ENCODE measurements around the gene ADGRL3. TPM values are rescaled to one million over a fixed set of nuclear protein-coding genes. Genes with fewer than 3 reads are reported as not detected.
A peak's percentile ranks its signal among the peaks of the same experiment; 100 is the strongest.

Gene ADGRL3
- total RNA-seq, 2 donors from 2014 or later: 4.0 to 5.2 TPM

DNA sequence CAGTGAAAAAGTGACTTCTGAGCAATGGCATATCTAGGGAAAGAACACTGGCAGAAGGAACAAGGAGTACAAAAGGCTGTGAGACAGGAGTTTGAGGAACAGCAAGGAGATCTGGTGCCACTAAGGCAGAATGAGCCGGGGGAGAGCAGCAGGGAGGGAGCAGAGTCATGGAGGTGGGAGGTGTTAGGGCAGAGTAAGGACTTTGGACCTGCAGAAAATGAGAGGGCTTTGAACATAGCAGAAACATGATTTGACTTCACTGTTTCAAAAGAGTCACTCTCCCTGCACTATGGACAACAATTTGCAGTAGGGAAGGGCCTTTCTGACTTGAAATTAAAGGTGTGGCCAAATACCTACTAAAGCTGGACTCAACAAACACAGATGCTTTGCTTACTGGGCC is 356.2 kb downstream of the ADGRL3 start:
- ATAC-seq (peak; percentile 93), DNase-seq (no peak)
- intact Hi-C loops (cut with DNase I, micrococcal nuclease): no loop called here

DNA sequence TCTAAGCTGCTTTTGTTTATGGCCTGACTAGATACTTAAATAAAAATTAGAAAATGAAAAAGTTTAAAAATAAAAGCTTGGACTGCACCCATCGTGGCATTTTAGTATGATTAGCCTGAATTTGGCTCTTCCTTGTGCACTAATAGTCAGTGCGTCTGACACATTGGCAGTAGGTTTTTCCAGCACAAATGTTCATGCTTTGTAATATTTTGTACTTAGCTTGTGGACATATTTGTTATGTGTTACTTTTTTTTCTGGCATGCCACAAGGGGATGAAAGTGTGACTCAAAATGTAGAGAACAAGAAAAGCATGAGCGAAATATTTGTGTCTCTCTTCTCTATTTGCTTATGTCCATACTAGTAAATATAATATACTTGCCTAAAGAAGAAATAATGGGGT is 359.3 kb downstream of the ADGRL3 start:
- no peak for DNase-seq
- intact Hi-C loops (cut with DNase I, micrococcal nuclease): no loop called here
- no peak for ATAC-seq

DNA sequence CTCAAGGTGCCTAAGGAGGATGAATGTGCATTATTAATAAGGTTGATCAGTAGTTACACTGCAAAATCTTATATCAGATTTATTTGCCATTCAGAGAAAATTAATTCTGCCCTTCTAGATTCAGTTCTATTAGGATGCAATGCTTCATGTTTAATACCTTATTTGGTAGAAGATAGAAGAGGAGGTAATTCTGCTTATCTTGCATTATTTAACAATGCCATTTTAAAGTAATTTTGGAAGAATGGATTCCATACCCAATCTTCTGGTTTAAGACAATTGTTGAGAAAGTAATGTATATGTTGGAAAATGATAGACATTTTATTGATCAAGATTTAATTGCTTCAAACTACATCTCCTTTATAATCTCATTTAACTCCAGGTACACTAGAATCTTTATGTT is 360.9 kb downstream of the ADGRL3 start:
- ATAC-seq (no peak), DNase-seq (no peak)
- intact Hi-C loops (cut with DNase I, micrococcal nuclease): no loop called here

DNA sequence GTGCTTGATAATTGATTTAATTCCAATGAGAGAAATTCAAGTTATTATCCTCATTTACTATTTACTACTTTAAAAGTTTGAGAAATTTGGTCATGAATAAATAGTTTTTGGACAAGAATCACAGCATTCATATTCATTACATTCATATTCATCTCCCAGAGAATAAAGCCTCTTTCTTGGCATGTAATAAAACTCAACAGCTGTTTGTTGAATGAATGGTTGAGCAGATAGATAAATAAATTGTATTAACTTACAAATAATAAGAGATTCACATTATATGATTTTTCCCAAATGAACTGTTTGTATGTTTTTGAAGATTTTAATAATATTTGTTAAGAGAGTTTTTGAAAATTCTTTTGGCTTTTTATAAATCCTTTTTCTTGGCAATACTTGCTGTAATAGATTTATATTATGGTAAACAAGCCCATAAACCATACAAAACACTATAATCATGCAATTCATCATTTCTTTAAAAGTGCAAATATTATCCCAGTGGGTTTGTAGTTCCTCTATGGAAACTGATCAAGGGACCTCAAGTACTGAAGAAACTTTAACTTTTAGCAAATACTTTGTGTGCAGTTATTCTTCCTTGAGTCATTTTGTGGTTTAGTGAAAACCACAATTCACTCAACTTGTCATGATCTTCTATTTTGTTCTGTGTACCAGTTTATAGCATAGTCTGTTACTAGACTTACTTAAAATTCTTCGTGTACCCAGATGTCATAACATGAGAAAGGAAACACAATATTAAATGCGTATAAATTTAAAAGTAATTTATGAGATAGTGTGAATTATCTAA is 371.8 kb downstream of the ADGRL3 start:
- no peak for ATAC-seq
- DNase-seq: no peak
- intact Hi-C loops (cut with DNase I, micrococcal nuclease): no loop called here

DNA sequence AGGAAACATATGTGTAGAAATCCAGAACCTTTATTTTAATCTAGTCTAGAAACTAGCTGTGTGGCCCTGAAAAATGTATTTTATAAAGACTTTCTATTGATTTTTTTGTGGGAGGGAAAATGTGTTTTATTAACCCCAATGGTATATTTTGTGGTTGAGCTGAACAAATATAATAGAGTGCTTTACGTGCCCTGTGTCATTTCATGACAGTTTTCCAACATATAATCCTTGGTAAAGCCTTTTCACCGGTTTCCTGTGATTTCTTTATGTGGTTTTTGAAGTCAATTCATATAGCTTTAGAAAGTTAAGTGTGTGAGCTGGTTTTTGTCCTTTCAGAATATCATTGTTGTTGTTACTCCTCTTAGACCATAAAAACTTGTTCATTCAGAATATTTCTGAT is 375.7 kb downstream of the ADGRL3 start:
- intact Hi-C loops (cut with DNase I, micrococcal nuclease): no loop called here
- ATAC-seq (no peak), DNase-seq (no peak)

DNA sequence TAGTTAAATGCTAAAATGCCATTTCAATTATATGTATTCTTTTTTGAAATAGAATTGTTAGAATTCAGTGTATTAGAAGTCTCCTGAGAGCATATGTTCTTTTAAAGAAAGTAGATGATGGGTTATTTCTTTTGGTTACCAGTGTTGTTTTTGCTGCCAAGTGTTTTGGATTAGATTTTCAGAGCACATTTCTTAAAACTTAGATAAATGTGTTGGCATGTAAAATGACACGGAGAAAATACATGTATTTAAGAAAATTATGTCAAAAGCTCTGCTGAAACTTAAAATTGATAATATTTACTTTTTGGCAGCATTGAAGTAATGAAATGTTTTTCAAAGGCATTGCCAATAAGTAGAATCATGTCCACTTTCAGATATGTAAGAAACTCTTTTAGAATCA is 379.7 kb downstream of the ADGRL3 start:
- intact Hi-C loops (cut with DNase I, micrococcal nuclease): no loop called here
- ATAC-seq (no peak), DNase-seq (no peak)

DNA sequence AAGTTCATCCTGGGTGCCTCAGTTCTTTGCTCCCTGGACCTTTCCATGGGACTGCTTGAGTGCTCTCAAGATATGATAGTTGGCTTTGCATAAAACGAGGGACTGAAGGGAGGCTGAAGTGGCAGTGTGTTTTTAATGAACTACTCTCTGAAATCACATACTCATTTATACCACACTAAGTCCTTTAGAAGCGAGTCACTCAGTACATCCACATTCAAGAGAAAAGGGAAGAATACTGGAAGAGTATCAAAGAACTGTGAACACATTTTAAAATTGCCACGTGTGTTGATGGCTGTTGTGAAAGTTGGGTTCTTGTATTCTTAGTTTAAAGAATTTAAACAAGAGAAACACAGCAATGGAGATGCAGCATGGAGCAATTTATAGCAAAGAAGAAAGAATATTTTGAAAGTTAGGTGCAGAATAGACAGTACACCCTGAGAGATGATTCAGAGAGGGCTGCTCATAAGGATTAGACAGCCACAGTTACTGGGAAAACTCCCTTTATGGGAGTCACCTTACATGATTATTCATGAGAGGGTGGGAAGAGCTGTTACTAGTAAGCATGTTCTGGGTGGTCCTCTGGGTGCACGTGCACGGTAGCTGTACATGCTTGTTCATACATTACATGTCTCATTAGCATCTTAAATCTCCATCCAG is 380.7 kb downstream of the ADGRL3 start:
- DNase-seq (no peak), ATAC-seq (no peak)
- intact Hi-C loops (cut with DNase I, micrococcal nuclease): no loop called here

DNA sequence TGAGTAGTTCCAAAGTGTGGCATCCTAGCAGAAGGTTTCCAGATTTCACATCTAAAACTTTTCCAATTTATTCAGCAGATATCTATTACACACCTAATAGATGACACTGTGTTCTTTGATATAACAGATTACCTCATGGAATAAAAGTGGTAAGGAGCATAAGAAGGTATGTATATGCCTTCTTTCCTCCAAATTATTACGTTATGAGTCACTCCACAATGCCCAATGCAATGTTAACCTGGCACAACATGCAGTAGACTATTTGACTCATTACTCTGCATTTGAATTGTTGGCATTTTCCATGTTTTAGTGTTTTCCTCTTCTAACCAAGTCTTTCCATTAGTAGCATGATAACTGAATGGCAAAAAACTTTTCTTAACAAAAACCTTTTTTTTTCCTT is 383.6 kb downstream of the ADGRL3 start:
- intact Hi-C loops (cut with DNase I, micrococcal nuclease): no loop called here
- ATAC-seq: no peak
- DNase-seq: no peak

DNA sequence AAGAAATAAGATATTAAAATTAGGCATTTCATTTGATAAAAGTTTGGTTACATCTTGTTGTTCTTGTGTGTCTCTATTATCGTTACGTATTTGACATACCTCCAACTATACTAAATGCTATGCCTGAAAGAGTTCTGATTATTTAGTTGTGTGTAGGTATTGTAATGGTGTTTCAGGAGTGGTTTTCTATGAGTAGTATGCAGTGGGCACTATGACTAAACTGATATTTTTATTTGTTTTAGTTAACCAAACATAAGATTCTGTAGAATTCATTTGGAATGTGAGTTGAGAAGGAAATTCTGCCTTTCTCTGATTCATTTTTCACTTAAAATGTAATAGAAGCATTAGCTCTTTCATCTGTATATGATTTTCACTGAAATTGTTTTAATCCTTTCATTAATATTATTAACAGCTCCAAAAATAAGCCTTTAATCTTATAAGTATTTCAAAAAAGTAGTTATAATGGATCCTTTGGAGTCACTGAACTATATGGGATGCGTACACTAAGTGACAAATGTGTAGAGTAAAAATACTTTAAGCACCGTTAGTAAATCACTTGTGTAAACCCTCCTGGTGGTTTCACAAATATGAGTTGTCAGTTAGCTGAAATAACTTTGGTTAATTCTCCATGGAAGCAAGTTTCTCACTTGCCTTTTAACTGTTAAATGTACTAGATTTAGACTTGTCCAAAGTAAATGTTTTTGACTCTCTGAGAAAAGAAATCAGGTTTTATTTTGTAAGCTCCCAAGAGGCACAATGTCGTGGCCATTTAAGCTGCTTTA is 388.7 kb downstream of the ADGRL3 start:
- ATAC-seq (no peak), DNase-seq (no peak)
- intact Hi-C loops (cut with DNase I, micrococcal nuclease): no loop called here

DNA sequence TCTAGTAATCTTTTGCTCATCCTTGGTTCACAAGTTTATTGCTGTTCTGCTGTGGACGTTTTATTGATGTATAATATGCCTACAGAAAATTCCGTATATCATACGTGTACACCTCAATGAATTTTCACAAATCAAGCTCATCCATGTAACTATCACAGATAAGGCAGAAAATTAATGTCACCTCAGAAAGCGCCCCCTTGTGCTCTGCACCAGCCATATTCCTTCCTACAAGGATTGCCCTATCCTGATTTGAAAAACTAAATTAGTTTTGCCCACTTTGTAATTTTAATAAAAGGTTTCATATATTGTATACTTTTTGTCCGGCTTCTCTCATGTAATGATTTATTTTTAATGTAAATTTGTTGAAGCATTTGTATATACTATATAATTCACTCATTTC is 390.8 kb downstream of the ADGRL3 start:
- intact Hi-C loops (cut with DNase I, micrococcal nuclease): no loop called here
- ATAC-seq (no peak), DNase-seq (no peak)

DNA sequence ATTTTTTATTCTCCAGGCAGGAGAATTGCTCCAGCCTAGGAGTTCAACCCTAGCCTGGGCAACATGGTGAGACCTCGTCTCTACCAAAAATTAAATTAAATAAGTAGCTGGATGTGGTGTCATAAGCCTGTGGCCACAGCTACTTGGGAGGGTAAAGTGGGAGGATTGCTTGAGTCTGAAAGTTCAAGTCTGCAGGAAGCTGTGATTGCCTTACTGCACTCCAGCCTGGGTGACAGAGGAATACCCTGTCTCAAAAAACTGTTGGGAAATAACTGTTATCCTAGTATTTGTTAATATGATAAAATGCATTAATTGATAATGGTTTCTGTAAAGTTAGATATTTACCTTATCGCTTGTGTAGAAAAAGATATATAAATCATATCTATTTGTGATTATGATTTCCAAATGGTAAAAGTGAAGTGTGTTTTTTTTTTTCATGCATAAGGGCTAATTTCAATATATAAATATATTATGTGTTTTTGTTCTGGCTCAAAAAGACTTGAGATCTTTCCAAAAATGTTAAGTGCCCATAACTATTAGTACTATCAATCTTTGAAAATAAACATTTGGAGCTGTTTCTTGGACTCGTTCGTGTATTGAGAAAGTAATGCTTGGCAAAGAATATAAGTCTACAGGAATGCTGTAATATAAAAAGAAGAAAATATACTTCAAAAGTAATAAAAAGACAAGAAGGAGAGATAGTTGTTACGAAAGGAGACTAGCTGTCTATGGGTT is 396.6 kb downstream of the ADGRL3 start:
- DNase-seq (no peak), ATAC-seq (no peak)
- intact Hi-C loops (cut with DNase I, micrococcal nuclease): no loop called here

DNA sequence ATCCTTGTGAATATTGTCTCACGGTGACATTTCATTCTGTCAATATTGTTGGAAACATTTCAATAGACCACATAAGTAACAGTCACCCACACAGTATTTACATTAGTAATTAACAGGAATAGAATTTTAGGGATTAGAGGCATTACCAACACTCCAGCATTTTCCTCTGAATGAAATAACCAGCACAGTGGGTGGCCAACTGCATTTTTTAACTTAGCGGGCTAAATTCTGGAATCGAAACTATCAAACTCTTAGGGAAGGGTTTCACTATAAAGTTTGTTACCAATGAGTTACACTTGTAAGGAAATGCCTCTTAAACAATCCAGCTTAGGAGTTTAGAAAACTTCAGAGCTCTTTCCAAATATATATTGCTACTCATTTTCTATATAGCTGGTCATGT is 403.0 kb downstream of the ADGRL3 start:
- intact Hi-C loops (cut with DNase I, micrococcal nuclease): no loop called here
- DNase-seq (no peak), ATAC-seq (no peak)

DNA sequence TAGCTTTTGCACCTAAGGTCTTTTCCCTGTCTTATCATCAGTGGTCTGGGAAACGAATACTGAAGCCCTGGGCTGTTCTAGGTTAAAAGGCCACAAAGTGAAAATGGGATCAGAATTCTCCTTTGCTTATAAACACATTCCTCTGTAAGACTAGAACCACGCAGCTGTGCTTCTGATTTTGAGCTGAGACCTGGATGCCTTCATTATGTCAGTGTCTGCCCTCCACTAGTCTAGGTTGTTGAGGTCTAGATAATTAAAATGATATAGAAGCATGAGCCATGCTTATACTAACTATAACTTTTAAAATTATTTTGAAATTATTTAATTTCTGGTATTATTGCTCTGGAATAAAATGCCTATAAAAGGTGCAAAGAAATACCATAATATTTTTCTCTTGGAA is 403.9 kb downstream of the ADGRL3 start:
- intact Hi-C loops (cut with DNase I, micrococcal nuclease): no loop called here
- DNase-seq (no peak), ATAC-seq (no peak)

DNA sequence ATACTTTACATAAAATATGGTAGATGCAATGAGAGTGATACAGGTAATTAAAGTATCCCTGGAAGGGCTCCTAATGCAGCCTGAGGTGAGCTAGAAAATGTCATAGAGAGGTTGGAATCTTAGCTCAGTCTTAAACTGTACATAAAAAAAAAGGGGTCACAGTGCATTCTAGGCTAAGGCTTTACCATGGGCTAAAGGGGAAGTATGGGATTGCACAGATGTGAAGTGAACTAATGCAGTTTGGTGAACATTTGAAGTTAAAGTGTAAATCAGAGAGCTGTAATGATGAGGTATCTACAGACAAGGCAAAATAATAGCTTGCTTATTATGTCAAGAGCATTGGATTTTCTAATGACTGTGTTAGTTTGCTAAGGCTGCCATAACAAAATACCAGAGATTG is 405.9 kb downstream of the ADGRL3 start:
- intact Hi-C loops (cut with DNase I, micrococcal nuclease): no loop called here
- DNase-seq: no peak
- ATAC-seq: no peak

DNA sequence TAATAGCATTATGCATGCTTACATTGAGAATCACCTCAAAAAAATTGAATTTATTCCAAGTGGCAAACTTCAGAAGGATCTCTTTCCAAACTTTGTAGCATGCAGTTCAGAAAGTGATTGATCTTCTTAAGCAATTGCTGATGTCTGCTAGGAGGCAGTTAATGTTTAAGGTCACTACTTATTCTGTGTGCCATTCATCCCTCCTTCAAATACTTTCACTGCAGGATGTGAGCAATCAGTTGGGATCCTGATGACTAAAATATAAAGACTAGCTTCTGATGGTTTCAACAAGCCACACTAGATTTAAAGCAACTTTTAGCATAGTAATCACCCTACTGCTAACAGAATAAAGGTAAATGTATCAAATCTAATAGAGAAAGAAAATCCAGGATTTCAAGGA is 414.1 kb downstream of the ADGRL3 start:
- intact Hi-C loops (cut with DNase I, micrococcal nuclease): no loop called here
- no peak for DNase-seq
- ATAC-seq: no peak

DNA sequence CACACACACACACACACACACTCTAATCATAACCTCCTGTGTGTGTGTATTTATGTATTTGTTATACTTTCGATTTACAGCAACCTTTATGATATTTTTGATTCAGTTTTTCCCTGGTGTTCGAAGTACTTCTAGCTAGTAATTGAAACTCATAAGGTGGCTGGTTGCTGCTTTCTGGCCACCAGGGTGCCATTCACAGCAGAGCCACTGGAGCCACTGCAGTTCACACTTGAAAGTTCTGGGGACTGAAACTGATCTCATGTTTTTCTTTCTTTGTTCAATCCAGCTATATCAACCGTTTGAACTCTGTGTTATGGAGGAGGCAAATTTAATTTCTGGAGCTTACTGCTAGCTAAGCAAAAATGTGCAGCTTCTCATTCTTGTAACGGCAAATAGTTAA is 419.4 kb downstream of the ADGRL3 start:
- intact Hi-C loops (cut with DNase I, micrococcal nuclease): no loop called here
- no peak for DNase-seq
- ATAC-seq: no peak

DNA sequence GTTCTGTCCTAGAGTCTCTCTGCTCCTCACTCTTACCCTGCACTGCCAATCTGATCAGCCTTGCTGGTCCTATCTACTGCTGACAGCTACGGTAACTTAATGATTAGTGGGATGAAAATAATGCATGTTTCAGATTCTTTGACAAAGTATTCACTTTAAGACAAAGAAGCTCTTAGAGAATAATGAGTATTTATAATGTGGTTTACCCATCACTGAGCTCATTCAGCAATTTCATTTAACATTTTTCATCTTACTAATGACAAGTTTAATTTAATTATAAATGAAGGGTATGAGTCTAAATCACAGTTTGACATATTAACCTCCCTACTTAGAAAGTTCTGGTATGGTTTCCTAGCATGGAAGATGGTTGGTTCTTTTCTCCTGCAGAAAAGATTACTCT is 428.2 kb downstream of the ADGRL3 start:
- no peak for ATAC-seq
- intact Hi-C loops (cut with DNase I, micrococcal nuclease): no loop called here

DNA sequence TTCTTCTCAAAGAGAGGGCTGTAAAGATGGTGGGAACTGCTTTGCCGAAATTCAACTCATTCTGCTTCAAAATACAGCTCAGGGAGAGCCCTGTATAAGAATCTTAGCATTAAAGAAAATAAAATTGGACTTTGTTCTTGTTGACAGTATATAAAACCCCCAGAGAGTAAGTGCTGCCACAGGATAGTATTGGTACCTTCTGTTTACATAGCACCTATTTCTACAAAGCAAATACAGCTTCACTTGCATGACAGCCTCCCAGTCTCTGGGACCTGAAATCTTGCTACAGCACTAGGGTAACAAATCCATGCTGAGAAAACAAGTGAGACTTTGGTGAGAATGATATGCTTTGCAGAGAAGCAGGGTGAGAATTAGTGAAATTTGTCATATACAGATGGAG is 428.6 kb downstream of the ADGRL3 start:
- peak; percentile 91 for ATAC-seq

More for the DNA sequence above, 428.2 kb downstream of the ADGRL3 start:
- no peak for DNase-seq

DNA sequence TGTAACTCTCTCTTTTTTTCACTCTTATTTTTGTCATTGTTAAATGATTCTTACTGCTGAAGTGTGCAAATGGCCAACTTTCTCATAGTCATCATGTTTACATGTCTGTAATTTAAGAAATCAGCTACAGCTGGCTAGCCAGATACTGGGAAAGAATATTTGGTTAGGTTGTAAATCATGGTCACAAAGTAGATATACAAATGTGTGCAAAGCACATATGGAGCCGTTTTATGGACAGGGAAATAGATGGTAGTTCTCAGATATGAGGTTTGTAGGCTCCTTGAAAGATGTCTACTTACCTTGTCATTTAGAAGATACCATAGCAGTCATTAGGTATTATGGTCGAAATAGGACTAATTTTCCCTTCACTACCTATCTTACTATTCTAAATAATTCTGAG is 430.4 kb downstream of the ADGRL3 start:
- intact Hi-C loops (cut with DNase I, micrococcal nuclease): no loop called here
- no peak for DNase-seq
- ATAC-seq: peak; percentile 71

More for the DNA sequence above, 428.6 kb downstream of the ADGRL3 start:
- intact Hi-C loops (cut with DNase I, micrococcal nuclease): no loop called here
- no peak for DNase-seq

Measured in left colon (tissue), 2 donors.